Retinal pigment epithelial cell (primary cell): Measurements from ENCODE around the gene MYNN.
"Not testable (repeated sequence)": the region's sequence is repeated elsewhere in the genome, so short reads cannot be mapped to it uniquely, and the experiment has no call there.

Experiments used
- DNase-seq: peaks from one replicate; pipeline ENCODE4 v3.0.0-alpha.2; 2010; ENCODE audit warnings: low read depth
- H3K4me3 ChIP-seq: 2 replicates; pipeline ENCODE4 v1.5.1; 2011; ENCODE audit warnings: mild to moderate bottlenecking, low read length, control low read depth, moderate library complexity
- CTCF ChIP-seq: conservative IDR thresholded peaks from 2 replicates; pipeline ENCODE4 v1.5.1; 2011; ENCODE audit warnings: low read depth, low read length, control low read depth, inconsistent platforms

MYNN gene

GRCh38 chr3:169772897-169773816 lies at the start of gene MYNN:
Gene MYNN (plus strand): TSS chr3:169773396. CDS start chr3:169774296, 900 bp downstream.
- peak within 1 kb of the TSS; percentile 97 for H3K4me3 ChIP-seq
- TF ChIP-seq CTCF, result peak; percentile 0
- peak; percentile 56 for DNase-seq

- not testable (repeated sequence) for H3K4me3 ChIP-seq, DNase-seq
These were observed 41.3 kb upstream of the MYNN start for GRCh38 chr3:169731857-169732256.

- H3K4me3 ChIP-seq, result no peak overlapping the region
- no peak for TF ChIP-seq CTCF
- DNase-seq, result no peak
These were observed 34.1 kb upstream of the MYNN start for GRCh38 chr3:169739067-169739466.

- TF ChIP-seq CTCF, result peak; percentile 27
- no peak for DNase-seq
- H3K4me3 ChIP-seq, result no peak overlapping the region
These were observed 28.7 kb upstream of the MYNN start for GRCh38 chr3:169744366-169745054.

- TF ChIP-seq CTCF, result no peak
- DNase-seq, result no peak
- H3K4me3 ChIP-seq, result no peak overlapping the region
These were observed 26.3 kb upstream of the MYNN start for GRCh38 chr3:169746924-169747323.

GRCh38 chr3:169748670-169749069 lies 24.5 kb upstream of the MYNN start:
- no peak for DNase-seq
- no peak for TF ChIP-seq CTCF
- H3K4me3 ChIP-seq, result no peak overlapping the region

- TF ChIP-seq CTCF, result no peak
- DNase-seq, result no peak
- no peak overlapping the region for H3K4me3 ChIP-seq
These were observed 22.5 kb upstream of the MYNN start for GRCh38 chr3:169750665-169751064.
